ENCODE measurements around the gene MRPL39.

DNA sequence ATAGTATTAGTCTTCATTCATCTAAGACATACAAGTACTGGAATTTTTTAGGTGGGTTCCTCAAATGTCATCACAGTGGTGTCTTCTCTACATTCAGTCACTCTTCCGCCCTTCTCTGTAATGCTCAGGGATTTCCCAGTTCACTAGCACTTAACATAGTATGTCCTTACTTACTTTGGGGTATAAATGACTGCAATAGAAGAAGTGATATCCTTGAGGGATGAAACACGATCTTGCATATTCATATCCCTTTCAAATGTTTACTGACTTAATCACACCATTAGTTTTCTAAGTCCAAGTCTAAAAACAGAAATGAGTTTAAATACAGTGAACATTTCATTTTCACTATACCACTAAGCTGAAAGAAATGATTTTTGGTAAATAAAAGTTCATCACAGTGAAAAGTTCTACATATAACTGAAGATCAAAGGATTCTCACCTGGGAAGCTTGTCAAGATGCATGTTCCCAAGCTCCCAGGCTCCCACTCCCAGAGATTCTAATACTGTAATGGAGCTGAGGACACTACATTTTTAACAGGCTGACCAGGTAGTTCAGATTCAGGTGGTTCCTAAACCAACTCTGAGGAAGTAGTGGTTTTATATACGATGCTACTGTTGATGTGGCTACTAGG is 29.7 kb downstream of the MRPL39 start:
- no peak for TF ChIP-seq RCOR1 (IDR thresholded peaks at IDR 0.05; ENCODE audit: insufficient replicate concordance, low read length)
- no peak for TF ChIP-seq MAZ (IDR thresholded peaks at IDR 0.05; ENCODE audit: borderline replicate concordance, low read depth, low read length)
- TF ChIP-seq, protein P1, sequence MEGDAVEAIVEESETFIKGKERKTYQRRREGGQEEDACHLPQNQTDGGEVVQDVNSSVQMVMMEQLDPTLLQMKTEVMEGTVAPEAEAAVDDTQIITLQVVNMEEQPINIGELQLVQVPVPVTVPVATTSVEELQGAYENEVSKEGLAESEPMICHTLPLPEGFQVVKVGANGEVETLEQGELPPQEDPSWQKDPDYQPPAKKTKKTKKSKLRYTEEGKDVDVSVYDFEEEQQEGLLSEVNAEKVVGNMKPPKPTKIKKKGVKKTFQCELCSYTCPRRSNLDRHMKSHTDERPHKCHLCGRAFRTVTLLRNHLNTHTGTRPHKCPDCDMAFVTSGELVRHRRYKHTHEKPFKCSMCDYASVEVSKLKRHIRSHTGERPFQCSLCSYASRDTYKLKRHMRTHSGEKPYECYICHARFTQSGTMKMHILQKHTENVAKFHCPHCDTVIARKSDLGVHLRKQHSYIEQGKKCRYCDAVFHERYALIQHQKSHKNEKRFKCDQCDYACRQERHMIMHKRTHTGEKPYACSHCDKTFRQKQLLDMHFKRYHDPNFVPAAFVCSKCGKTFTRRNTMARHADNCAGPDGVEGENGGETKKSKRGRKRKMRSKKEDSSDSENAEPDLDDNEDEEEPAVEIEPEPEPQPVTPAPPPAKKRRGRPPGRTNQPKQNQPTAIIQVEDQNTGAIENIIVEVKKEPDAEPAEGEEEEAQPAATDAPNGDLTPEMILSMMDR (conservative IDR thresholded peaks at IDR 0.05; ENCODE audit: low read depth, low read length) = no peak
- no peak for TF ChIP-seq MAFK (IDR thresholded peaks at IDR 0.05; ENCODE audit: low read depth, low read length)
